Adipocyte (in vitro differentiated cells): ENCODE measurements around the gene SLC25A41.

Source experiments
- DNase-seq: peaks from one replicate; pipeline ENCODE4 v3.0.0-alpha.2; 2015; ENCODE audit warnings: low read depth
- H3K27me3 ChIP-seq: replicated peaks from 2 replicates; pipeline ENCODE4 v1.7.0; 2013; ENCODE audit warnings: mild to moderate bottlenecking, low read length, moderate library complexity; ENCODE audit not compliant: control insufficient read depth, insufficient read depth
- H3K36me3 ChIP-seq: 2 replicates; pipeline ENCODE4 v1.7.0; 2013; ENCODE audit warnings: low read length, mild to moderate bottlenecking, moderate library complexity; ENCODE audit not compliant: control insufficient read depth, insufficient read depth, severe bottlenecking
- H3K4me1 ChIP-seq: 2 replicates; pipeline ENCODE4 v1.7.0; 2013; ENCODE audit warnings: mild to moderate bottlenecking, low read length, moderate library complexity; ENCODE audit not compliant: control insufficient read depth, insufficient read depth
- H3K4me3 ChIP-seq: 2 replicates; pipeline ENCODE4 v1.7.0; 2013; ENCODE audit warnings: mild to moderate bottlenecking, low read length, moderate library complexity
- H3K9ac ChIP-seq: 2 replicates; pipeline ENCODE4 v1.7.0; 2013; ENCODE audit warnings: mild to moderate bottlenecking, low read length, moderate library complexity
- H3K9me3 ChIP-seq: 2 replicates; pipeline ENCODE4 v1.7.0; 2013; ENCODE audit warnings: mild to moderate bottlenecking, low read length, moderate library complexity; ENCODE audit not compliant: control insufficient read depth

The SLC25A41 gene

DNA sequence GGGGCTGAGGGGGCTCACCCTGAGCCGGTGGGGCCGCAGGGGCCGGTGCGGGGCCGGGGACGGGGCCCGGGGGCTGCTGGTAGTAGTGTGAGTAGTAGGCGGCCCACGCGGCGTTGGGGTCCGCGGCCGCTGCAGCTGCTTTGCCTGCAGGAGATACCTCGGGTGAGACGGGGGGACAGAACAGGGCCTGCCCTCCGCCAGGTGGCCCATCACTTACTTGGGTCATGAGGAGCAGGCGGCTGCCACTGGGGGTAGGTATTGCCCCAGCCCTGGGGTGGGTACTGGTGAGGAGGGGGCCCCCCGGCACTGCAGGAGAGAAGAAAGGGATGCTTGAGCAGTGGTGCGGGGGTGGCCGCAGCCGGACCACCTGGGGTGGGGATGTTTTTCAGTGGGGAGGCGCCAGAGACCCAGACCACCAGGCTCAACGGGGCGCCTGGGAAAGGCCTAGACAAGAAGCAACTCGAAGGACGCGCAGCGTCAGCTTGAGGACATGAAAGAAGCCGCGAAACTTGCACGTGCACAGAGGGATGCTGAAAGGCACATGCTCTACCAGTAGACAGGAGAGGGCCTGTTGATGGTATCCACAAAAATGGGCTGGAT lies 17.9 kb downstream of the SLC25A41 start:
- peaks cover 3% of the 10 kb centered on the region for H3K4me1 ChIP-seq
- no peaks in the 10 kb centered on the region for H3K9me3 ChIP-seq
- no peak overlapping the region for H3K9ac ChIP-seq
- DNase-seq: no peak
- peaks cover 65% of the 10 kb centered on the region for H3K36me3 ChIP-seq
- no peaks in the 10 kb centered on the region for H3K27me3 ChIP-seq
- H3K4me3 ChIP-seq: no peak overlapping the region

DNA sequence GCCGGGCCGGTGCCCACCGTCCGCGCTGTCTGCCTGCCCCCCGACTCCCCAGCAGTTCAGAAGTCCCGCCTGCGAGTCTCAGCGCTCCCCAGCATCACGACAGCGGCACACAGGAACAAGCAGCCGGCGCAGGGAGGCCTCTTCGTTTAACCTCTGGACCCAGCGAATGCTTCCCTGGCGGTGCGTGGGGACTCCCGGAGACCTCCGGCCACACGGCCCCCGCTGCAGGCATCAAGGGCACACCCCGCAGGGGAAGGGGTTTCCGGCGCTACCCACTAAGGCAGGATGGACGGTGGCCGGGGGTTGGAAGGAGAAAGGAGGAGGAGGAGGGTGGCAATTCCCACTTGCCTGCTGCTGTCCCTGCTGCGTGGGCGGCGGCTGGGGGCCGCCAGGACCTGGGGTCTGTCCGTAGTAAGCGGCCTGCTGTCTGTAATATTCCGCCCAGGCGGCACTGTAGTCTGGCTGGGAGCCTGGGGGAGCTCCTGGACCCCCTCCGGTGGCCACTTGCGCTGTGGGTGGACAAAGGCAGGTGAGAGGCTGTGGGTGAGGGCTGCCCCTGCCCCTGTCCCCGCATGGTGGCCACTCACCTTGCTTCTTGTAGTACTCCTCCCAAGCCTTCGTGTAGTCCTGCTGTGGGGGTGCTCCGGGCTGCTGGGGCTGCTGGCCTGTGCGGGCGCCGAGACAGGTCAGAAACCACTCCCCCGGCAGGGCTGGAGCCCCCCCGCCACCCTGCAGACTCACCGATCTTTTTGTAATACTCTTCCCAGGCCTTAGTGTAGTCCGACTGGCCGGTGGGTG lies 18.6 kb downstream of the SLC25A41 start:
- peaks cover 58% of the 10 kb centered on the region for H3K36me3 ChIP-seq
- H3K9ac ChIP-seq: no peak overlapping the region

DNA sequence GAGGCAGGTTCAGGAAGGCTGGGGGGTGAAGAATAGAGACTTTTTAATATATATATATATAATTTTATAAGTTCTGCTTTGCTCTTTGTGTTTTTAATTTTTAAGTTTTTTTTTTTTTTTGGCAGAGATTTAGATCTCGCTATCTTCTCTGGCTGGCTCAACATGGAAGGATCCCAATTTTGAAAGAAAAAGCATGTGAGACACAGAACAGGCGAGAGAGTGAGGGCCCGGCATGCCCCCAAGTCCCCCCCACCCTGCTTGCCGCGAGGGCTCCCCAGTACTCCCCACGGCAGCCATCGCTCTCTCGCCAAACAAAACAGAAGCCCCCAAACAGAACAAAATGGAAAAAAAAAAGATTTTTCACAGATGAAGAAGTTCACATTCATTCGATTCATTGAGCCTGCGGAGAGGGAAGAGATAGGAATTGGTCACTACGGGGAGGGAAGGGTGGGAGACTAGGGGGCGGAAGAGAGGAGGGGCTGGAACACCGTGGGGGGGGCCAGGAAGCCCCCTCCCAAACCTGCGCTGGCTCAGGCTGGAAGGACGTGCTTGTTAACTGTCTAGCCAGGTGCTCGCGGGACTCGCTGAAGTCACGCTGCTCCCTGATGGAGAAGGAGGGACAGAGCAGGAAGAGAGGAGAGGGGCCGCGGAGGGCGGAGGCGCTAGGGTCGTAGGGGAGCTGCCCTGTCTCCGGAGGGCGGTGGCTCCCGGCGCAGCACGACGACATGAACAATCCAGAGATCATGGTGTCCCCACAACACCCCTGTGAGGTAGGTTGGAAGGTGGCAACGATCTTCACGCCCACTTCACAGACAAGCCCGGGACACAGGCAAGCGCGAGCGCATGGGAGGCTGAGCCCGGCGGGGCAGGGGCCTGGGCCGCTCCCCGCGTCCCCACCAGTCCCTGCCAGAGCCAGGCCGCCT lies 19.6 kb downstream of the SLC25A41 start:
- DNase-seq: no peak
- Histone ChIP-seq H3K27me3 (no peaks in the 10 kb centered on the region), H3K4me1 (no peaks in the 10 kb centered on the region), H3K36me3 (peaks cover 48% of the 10 kb centered on the region), H3K4me3 (no peak overlapping the region), H3K9me3 (no peaks in the 10 kb centered on the region), H3K9ac (no peak overlapping the region)

More for the DNA sequence above, 18.6 kb downstream of the SLC25A41 start:
- H3K4me3 ChIP-seq: no peak overlapping the region
- H3K27me3 ChIP-seq: no peaks in the 10 kb centered on the region
- no peak for DNase-seq
- no peaks in the 10 kb centered on the region for H3K4me1 ChIP-seq
- no peaks in the 10 kb centered on the region for H3K9me3 ChIP-seq

DNA sequence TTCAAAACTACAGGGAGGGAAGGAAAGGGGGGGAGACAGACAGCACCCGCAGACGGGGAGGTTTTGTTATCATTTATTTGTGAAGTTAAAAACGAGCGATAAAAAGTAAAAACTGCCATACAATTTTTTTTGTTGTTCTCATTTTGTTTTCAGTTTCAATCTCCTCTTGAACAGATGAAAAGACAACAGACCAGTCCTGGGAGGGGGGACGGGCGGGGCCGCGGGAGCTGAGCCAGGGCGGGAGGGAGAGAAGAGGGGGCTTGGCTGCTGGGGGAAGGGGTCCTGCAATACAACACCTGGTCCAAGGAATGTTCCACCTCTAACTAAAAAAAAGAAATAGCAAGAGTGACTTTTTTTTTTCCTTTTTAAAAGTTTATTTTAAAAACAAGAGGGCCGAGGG lies 20.3 kb downstream of the SLC25A41 start:
- Histone ChIP-seq H3K27me3 (no peaks in the 10 kb centered on the region), H3K4me3 (no peak overlapping the region), H3K36me3 (peaks cover 41% of the 10 kb centered on the region), H3K4me1 (no peaks in the 10 kb centered on the region), H3K9ac (no peak overlapping the region), H3K9me3 (no peaks in the 10 kb centered on the region)
- no peak for DNase-seq

DNA sequence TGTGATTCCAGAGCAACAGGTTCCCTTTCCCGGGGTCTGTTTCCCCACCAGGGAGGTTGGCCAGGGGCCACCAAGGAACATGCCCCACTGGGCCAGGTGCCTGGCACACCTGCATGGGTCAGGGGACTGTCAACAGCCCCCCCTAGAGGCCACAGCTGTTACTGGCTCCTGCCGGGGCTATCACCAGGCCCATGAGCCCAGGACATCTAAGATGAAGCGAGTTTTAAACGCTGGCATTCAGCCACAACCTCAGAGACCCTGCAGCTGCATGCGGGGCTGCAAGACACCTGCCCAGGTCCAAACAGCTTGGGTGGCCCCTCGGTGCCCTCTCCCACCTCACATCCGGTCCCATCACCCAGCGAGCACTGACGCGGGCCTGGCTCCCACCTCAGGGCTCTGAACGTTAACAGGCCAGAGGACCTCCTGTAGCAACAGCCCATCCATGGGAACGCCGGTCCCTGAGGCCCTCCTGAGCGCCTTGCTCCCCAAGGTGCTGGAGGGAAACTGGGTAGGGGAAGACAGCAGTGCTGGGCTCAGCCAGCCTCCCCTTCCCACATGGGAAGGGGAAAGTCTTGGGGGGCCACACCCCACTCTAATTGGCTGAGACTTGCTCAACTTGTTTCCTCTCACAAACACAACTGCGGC lies 21.0 kb downstream of the SLC25A41 start:
- Histone ChIP-seq H3K4me1 (no peaks in the 10 kb centered on the region), H3K36me3 (peaks cover 34% of the 10 kb centered on the region), H3K27me3 (no peaks in the 10 kb centered on the region), H3K4me3 (no peak overlapping the region), H3K9me3 (no peaks in the 10 kb centered on the region), H3K9ac (no peak overlapping the region)
- DNase-seq: peak; percentile 22

DNA sequence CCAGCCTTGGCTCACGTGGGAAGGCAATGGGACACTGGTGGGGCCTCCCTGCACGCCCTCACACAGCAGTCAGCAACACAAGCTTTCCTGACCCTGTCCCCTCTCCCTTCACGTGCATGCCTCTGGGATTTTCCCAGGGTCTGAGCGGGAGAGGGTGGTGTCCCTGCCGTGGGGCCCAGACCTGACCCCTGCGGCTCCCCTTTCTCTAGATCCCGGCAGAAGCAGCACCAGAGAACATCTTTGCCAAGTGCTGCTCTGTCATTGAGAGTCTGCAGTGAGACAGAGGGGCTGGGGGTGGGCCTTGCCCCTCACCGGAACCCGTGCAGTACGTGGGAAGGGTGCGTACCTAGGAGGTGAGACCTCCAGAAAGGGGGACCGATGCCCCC lies 21.5 kb downstream of the SLC25A41 start:
- no peak overlapping the region for H3K9ac ChIP-seq
- H3K9me3 ChIP-seq: no peaks in the 10 kb centered on the region
- no peaks in the 10 kb centered on the region for H3K4me1 ChIP-seq
- no peak for DNase-seq
- H3K27me3 ChIP-seq: no peaks in the 10 kb centered on the region
- no peak overlapping the region for H3K4me3 ChIP-seq
- H3K36me3 ChIP-seq: peaks cover 29% of the 10 kb centered on the region

DNA sequence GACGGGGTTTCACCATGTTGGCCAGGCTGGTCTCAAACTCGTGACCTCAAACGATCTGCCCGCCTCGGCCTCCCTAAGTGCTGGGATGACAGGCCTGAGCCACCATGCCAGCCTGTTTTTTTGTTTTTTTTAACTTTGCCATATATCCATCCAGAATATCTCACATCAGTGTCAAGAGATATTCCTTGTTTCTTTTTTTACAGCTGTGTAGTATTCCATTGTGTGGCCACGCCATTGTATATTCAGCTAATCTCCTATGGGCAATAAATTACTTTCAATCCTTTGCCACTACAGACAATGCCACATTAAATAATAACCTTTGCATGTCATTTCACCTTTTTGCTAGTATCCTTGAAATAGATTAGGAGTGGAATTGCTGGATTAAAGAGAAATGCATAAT lies 24.2 kb downstream of the SLC25A41 start:
- Histone ChIP-seq H3K4me1 (no peaks in the 10 kb centered on the region), H3K9me3 (no peaks in the 10 kb centered on the region), H3K9ac (no peak overlapping the region), H3K27me3 (no peaks in the 10 kb centered on the region), H3K36me3 (peaks cover 4% of the 10 kb centered on the region), H3K4me3 (no peak overlapping the region)
- DNase-seq: no peak

DNA sequence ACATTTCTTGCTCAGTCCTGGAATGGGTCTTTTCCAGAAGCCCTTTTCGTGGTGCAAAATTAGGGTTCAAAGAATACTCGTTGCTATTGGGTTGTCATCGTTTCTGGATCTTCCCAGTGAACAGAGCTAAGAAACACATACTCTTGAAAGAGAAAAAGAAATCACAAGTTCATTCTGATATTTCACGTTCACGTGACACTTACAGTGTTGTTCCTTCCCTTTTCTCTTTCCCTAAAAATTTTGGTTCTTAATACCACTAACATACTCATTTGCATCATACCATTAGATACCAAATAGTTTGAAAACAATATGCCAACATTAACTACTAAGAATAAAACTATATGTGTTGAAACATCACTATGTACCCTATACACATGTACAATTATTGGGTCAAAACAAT lies 27.2 kb downstream of the SLC25A41 start:
- Histone ChIP-seq H3K9me3 (no peaks in the 10 kb centered on the region), H3K4me3 (no peak overlapping the region), H3K4me1 (no peaks in the 10 kb centered on the region), H3K36me3 (no peaks in the 10 kb centered on the region), H3K9ac (no peak overlapping the region), H3K27me3 (no peaks in the 10 kb centered on the region)
- no peak for DNase-seq

DNA sequence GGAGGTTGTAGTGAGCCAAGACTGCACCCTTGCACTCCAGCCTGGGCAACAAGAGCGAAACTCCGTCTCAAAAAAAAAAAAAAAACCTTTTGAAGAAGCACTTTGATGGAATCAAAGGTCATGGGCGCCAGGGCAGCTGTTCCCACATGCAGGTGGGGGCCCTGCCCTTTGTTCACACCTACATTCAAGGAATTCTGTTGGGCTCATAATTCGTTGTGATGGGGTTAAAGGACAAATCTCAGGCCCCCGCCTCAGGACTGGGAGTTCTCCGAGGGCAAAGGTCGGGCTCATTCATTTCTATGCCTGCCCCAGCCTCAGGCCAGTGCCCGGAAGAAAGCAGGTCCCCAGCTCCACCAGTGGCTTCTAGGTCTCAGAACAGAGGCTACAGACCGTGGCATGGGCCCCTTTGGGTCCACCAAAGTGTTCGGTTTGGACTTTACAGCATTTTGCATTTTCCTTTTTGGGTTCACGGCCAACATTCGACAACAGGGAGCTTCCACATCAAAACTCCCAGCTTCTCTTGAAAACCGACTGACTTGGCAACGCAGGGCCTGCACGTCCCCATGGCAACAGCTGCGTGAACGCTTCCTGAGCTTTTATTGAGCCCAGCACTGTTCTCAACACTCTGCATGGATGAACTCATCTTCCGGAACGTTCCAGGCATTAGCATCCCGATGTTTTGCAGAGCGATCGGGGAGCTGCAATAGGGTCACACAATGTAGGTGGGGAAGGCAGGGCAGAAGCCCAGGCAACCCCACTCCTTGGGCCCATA lies 30.5 kb downstream of the SLC25A41 start:
- H3K9ac ChIP-seq: no peak overlapping the region
- peak; percentile 47 for DNase-seq
- no peaks in the 10 kb centered on the region for H3K36me3 ChIP-seq
- H3K27me3 ChIP-seq: no peaks in the 10 kb centered on the region
- no peaks in the 10 kb centered on the region for H3K9me3 ChIP-seq
- H3K4me3 ChIP-seq: no peak overlapping the region
- H3K4me1 ChIP-seq: no peaks in the 10 kb centered on the region

DNA sequence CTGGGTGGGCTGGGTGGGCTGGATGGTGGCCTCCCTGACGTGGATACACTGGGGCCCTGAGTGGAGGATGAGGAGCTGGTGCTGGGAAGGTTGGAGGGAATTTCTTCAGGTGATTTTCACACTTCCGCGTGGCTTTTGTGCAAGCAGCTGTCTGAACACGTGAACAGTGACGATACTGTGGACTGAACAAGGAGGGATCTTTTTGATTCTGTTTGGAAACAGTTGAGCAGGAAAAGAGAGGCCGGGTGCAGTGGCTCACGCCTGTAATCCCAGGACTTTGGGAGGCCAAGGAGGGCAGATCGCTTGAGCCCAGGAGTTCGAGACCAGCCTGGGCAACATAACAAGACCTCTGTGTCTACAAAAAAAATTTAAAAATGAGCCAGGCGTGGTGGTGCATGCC lies 31.5 kb downstream of the SLC25A41 start:
- Histone ChIP-seq H3K9me3 (no peaks in the 10 kb centered on the region), H3K36me3 (no peaks in the 10 kb centered on the region), H3K9ac (no peak overlapping the region), H3K4me3 (no peak overlapping the region), H3K27me3 (no peaks in the 10 kb centered on the region), H3K4me1 (no peaks in the 10 kb centered on the region)
- no peak for DNase-seq
